Mesendoderm (in vitro differentiated cells): ENCODE data around the gene MAP3K4.

Source experiments
- DNase-seq: peaks from one replicate; pipeline ENCODE4 v3.0.0; 2013
- H2AK5ac ChIP-seq: 2 replicates; pipeline ENCODE4 v1.6.1; 2013; ENCODE audit warnings: low read length, inconsistent platforms
- H2BK120ac ChIP-seq: 2 replicates; pipeline ENCODE4 v1.6.1; 2013; ENCODE audit warnings: low read depth, mild to moderate bottlenecking, low read length, moderate library complexity, mixed read lengths
- H2BK15ac ChIP-seq: replicated peaks from 2 replicates; pipeline ENCODE4 v1.6.1; 2013; ENCODE audit warnings: low read depth, mild to moderate bottlenecking, moderate library complexity
- H2BK5ac ChIP-seq: 2 replicates; pipeline ENCODE4 v1.6.1; 2013; ENCODE audit warnings: low read length, inconsistent platforms
- H3K18ac ChIP-seq: 2 replicates; pipeline ENCODE4 v1.6.1; 2013; ENCODE audit warnings: mild to moderate bottlenecking, low read length, mixed read lengths
- H3K23ac ChIP-seq: one replicate; pipeline ENCODE4 v1.6.1; 2013; ENCODE audit warnings: low read length
- H3K27ac ChIP-seq: 2 replicates; pipeline ENCODE4 v1.5.1; 2013; ENCODE audit warnings: low read depth, mild to moderate bottlenecking, inconsistent platforms, low read length, moderate library complexity
- H3K27me3 ChIP-seq: 2 replicates; pipeline ENCODE4 v1.6.1; 2013; ENCODE audit warnings: low read length, control low read depth, mild to moderate bottlenecking, inconsistent platforms; ENCODE audit not compliant: insufficient read depth, poor library complexity
- H3K36me3 ChIP-seq: 2 replicates; pipeline ENCODE4 v1.6.1; 2013; ENCODE audit warnings: low read length, inconsistent platforms; ENCODE audit not compliant: control insufficient read depth, insufficient read depth
- H3K4ac ChIP-seq: one replicate; pipeline ENCODE4 v1.6.1; 2013; ENCODE audit warnings: low read depth, mild to moderate bottlenecking, low read length, moderate library complexity
- H3K4me1 ChIP-seq: 2 replicates; pipeline ENCODE4 v1.6.1; 2013; ENCODE audit warnings: low read depth, low read length, inconsistent platforms; ENCODE audit not compliant: control insufficient read depth
- H3K4me2 ChIP-seq: 2 replicates; pipeline ENCODE4 v1.6.1; 2013; ENCODE audit warnings: low read length
- H3K4me3 ChIP-seq: 2 replicates; pipeline ENCODE4 v1.5.1; 2013; ENCODE audit warnings: mild to moderate bottlenecking, low read length
- H3K56ac ChIP-seq: one replicate; pipeline ENCODE4 v1.6.1; 2013; ENCODE audit warnings: low read length
- H3K79me1 ChIP-seq: 2 replicates; pipeline ENCODE4 v1.6.1; 2013; ENCODE audit warnings: low read length, inconsistent platforms
- H3K79me2 ChIP-seq: 2 replicates; pipeline ENCODE4 v1.6.1; 2013; ENCODE audit warnings: mild to moderate bottlenecking, low read length; ENCODE audit not compliant: control insufficient read depth, insufficient read depth
- H3K9ac ChIP-seq: 2 replicates; pipeline ENCODE4 v1.6.1; 2013; ENCODE audit warnings: low read length, inconsistent platforms
- H4K5ac ChIP-seq: one replicate; pipeline ENCODE4 v1.6.1; 2013; ENCODE audit warnings: low read length
- H4K8ac ChIP-seq: one replicate; pipeline ENCODE4 v1.6.1; 2013; ENCODE audit warnings: low read depth, mild to moderate bottlenecking, control low read depth, low read length, moderate library complexity
- WGBS: extraction: QIAGEN DNeasy Blood & Tissue Kit; methylation state at CpG from one replicate; pipeline ENCODE4 v1.1.7; 2013; ENCODE audit warnings: low lambda C conversion rate, missing lambda C conversion rate; ENCODE audit not compliant: insufficient coverage; ENCODE audit errors: extremely low coverage; 5-methylcytosine and 5-hydroxymethylcytosine counted together

MAP3K4 gene

DNA sequence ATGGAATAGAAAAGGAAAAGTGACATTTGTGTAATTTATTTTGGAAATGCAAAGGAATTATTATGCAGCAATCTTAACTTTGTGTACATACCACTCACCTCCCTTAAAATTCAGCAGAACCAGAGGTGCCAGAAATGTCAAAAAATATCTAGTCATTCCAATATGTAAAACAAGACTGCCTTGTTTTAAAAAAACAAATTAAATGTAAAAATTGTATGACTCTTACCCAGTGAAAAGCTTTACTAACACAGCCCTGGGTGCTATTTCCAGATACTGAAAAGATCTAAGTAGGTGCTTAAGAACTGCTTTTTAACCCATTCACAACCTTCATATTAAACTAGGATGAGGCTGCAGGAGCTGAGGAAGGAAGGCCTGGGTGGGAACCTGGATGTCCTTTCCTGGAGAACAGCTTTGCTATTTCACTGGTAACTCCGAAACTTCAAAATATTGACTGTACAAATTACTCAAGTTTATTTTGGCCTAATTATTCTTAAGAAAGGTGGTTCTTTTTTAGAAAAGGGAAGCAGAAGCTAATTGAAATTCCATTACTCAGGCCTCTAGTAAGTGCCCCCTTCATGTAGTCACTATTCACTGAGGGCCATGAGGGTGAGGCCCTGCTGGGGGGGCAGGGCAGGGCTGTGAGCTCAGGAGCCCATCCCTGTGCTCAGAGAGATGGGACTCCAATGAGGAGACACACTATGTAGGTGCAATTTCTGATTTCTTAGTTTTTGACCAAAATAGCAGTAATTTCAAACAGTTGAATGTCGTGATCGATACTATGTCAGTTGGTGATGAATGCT, 139.6 kb downstream of the MAP3K4 start:
- no peak overlapping the region for H3K9ac ChIP-seq
- no peak overlapping the region for H4K8ac ChIP-seq
- WGBS: no CpG with 5 or more reads among the region's 3 CpGs
- H2BK15ac ChIP-seq: no peak overlapping the region
- no peaks in the 10 kb centered on the region for H3K79me1 ChIP-seq
- H2AK5ac ChIP-seq: no peak overlapping the region
- H3K23ac ChIP-seq: no peak overlapping the region
- H3K27me3 ChIP-seq: no peaks in the 10 kb centered on the region
- H3K79me2 ChIP-seq: no peaks in the 10 kb centered on the region
- DNase-seq: no peak
- no peak overlapping the region for H3K4me2 ChIP-seq
- no peak overlapping the region for H4K5ac ChIP-seq
- no peak overlapping the region for H3K18ac ChIP-seq
- no peak overlapping the region for H2BK120ac ChIP-seq
- peaks cover 2% of the 10 kb centered on the region for H3K36me3 ChIP-seq
- no peak overlapping the region for H2BK5ac ChIP-seq
- no peak overlapping the region for H3K27ac ChIP-seq
- no peak overlapping the region for H3K4me3 ChIP-seq
- no peak overlapping the region for H3K4ac ChIP-seq
- H3K4me1 ChIP-seq: no peaks in the 10 kb centered on the region
- H3K56ac ChIP-seq: no peak overlapping the region

DNA sequence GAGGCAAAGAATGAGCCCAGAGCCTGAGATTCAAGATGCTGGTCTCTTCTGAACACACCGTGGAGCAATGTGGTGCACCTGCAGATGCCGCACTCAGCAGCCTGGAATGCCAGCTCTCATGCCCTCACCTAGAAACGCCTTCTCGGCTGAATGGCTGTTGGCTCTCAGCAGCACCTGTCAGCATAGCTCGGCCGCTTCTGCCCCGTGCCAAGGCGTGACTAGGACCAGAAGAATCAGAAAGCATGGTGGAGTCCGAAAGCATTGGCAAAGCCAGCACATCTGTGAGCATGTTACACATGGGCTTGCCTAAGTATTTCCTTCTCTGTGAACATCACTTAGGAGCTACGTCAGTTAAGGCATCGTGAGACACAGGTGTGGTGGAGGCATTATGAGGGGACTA, 140.8 kb downstream of the MAP3K4 start:
- no peaks in the 10 kb centered on the region for H3K79me1 ChIP-seq
- WGBS: no CpG with 5 or more reads among the region's 11 CpGs

DNA sequence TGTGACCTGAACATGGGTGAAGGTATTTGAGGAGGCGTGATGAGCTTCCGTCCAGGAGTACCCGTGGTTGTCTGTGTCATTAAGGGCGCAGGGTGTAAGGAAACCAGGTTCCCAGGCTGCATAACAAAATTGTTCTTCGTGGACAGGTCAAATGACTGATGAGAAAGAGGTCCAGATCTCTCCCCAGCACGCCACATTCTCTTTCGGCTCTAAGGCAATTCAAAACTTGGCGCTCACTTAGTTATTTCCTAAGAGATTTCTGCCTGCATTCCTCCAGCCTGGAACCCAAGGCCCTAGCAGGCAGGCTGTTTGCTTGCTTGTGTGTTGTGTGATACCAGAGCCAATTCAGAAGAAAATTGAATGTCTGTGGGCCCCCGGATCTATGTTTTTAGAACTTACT, 142.4 kb downstream of the MAP3K4 start:
- H4K8ac ChIP-seq: no peak overlapping the region
- H4K5ac ChIP-seq: no peak overlapping the region

More for the DNA sequence above, 140.8 kb downstream of the MAP3K4 start:
- peaks cover 2% of the 10 kb centered on the region for H3K36me3 ChIP-seq
- no peak overlapping the region for H3K9ac ChIP-seq
- H3K4me1 ChIP-seq: no peaks in the 10 kb centered on the region
- no peak overlapping the region for H2BK15ac ChIP-seq
- no peak overlapping the region for H3K4me3 ChIP-seq
- H2AK5ac ChIP-seq: no peak overlapping the region
- H3K4ac ChIP-seq: no peak overlapping the region
- H3K79me2 ChIP-seq: no peaks in the 10 kb centered on the region
- H3K18ac ChIP-seq: no peak overlapping the region
- no peak overlapping the region for H3K27ac ChIP-seq
- H4K5ac ChIP-seq: no peak overlapping the region
- DNase-seq: no peak
- no peaks in the 10 kb centered on the region for H3K27me3 ChIP-seq
- H3K23ac ChIP-seq: no peak overlapping the region
- H2BK5ac ChIP-seq: no peak overlapping the region
- no peak overlapping the region for H3K4me2 ChIP-seq
- no peak overlapping the region for H2BK120ac ChIP-seq
- H4K8ac ChIP-seq: no peak overlapping the region
- no peak overlapping the region for H3K56ac ChIP-seq

DNA sequence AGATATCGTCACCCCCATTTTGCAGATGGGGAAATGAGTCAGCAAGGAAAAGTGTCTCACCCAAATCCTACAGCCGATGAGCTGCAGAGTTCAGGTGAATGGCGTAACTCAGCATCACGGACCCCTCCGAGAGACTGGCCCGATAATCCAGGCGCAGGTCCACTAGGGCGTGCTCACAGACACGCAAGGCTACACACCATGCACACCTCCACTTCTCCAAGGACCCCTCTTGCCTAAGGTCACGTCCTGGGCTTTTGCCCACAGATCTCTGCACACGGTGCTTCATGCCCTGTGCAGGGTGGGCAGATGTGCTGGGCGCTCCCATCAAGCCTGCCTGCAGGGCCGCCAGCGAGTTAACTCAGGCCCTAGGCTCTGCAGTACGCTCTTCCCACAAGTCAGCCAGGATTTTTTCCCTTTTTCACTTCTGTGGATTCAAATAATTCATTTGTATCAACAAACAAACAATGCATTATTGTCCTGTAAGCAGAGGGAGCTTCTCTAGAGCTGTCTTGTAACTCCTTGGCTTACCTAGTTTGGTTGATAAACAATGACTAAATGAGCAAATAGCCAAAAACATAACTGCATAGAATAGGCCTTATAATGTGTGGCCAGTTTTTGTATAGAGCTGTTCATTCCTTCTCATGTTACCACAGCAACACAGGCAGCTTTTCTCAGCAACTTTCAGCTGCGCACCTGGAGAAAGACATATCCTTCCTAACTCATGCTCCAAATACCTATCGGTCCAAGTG, 143.2 kb downstream of the MAP3K4 start:
- no peak for DNase-seq
- WGBS: no CpG with 5 or more reads among the region's 17 CpGs
- H3K56ac ChIP-seq: no peak overlapping the region
- H3K79me2 ChIP-seq: no peaks in the 10 kb centered on the region
- H4K8ac ChIP-seq: no peak overlapping the region
- no peak overlapping the region for H3K4me3 ChIP-seq
- H3K79me1 ChIP-seq: no peaks in the 10 kb centered on the region
- H3K36me3 ChIP-seq: peaks cover 5% of the 10 kb centered on the region
- H3K9ac ChIP-seq: no peak overlapping the region
- no peak overlapping the region for H2BK5ac ChIP-seq
- H3K4me1 ChIP-seq: no peaks in the 10 kb centered on the region
- no peaks in the 10 kb centered on the region for H3K27me3 ChIP-seq
- no peak overlapping the region for H4K5ac ChIP-seq
- H3K23ac ChIP-seq: no peak overlapping the region
- H2BK120ac ChIP-seq: no peak overlapping the region
- no peak overlapping the region for H2BK15ac ChIP-seq
- no peak overlapping the region for H3K27ac ChIP-seq
- no peak overlapping the region for H3K18ac ChIP-seq
- no peak overlapping the region for H3K4me2 ChIP-seq
- no peak overlapping the region for H2AK5ac ChIP-seq
- no peak overlapping the region for H3K4ac ChIP-seq

More for the DNA sequence above, 142.4 kb downstream of the MAP3K4 start:
- Histone ChIP-seq H3K27me3 (no peaks in the 10 kb centered on the region), H3K4ac (no peak overlapping the region), H3K56ac (no peak overlapping the region), H3K79me1 (no peaks in the 10 kb centered on the region), H3K9ac (no peak overlapping the region), H3K36me3 (peaks cover 5% of the 10 kb centered on the region), H3K4me2 (no peak overlapping the region), H2BK120ac (no peak overlapping the region), H3K23ac (no peak overlapping the region), H2BK15ac (no peak overlapping the region), H3K27ac (no peak overlapping the region), H2AK5ac (no peak overlapping the region), H3K18ac (no peak overlapping the region), H2BK5ac (no peak overlapping the region), H3K79me2 (no peaks in the 10 kb centered on the region), H3K4me3 (no peak overlapping the region), H3K4me1 (no peaks in the 10 kb centered on the region)
- DNase-seq: no peak
- WGBS: no CpG with 5 or more reads among the region's 9 CpGs

DNA sequence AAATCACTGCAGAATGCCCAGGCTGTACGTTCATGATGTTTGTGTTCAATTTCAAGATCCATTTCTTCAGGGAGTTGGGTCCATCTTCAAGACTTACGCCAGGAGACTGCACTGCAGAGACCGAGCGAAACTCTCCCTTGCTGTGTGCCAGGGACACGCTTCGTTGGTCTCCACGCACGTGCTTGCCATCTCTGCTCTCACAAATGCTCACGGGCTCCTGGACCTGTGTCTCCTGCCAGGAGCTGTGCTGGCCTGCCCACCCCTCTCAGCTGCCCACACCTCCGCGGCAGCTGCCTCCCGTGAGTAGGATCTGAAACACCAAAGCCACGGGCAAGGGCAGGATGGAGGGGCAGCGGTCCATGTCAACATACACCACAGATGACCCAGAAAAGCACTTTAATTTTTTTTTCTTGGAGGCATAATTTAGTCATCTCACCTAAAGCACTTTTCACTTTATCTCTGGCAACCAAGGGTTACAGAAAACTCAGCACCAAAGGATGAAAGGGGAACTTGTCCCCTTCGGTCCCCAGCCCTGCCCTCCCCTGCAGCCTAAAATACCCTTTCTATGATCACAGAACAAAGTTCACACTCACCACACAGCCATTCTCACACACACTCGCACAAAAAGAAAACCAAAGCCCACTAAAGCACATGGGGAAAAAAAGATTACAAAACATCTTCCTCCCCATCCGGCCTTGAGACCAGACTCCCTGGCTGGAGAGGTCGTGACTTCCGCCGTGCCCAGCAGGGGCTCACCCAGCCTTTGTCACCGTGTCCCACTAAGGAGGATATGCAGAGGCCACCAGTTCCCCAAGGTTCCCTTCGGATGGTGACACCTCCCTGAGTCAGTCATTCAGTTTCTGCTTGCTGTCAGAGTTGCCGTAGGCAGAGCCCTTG, 144.4 kb downstream of the MAP3K4 start:
- WGBS: no CpG with 5 or more reads among the region's 23 CpGs
- no peak overlapping the region for H2BK15ac ChIP-seq
- H3K18ac ChIP-seq: no peak overlapping the region
- H2AK5ac ChIP-seq: no peak overlapping the region
- H3K4me2 ChIP-seq: no peak overlapping the region
- DNase-seq: peak; percentile 33
- no peak overlapping the region for H2BK5ac ChIP-seq
- no peak overlapping the region for H3K9ac ChIP-seq
- no peaks in the 10 kb centered on the region for H3K79me2 ChIP-seq
- H3K4me3 ChIP-seq: no peak overlapping the region
- H3K27me3 ChIP-seq: no peaks in the 10 kb centered on the region
- no peak overlapping the region for H3K4ac ChIP-seq
- no peak overlapping the region for H3K56ac ChIP-seq
- no peak overlapping the region for H3K23ac ChIP-seq
- no peak overlapping the region for H3K27ac ChIP-seq
- H3K4me1 ChIP-seq: no peaks in the 10 kb centered on the region
- H4K5ac ChIP-seq: no peak overlapping the region
- no peak overlapping the region for H2BK120ac ChIP-seq
- no peaks in the 10 kb centered on the region for H3K79me1 ChIP-seq
- H4K8ac ChIP-seq: no peak overlapping the region
- peaks cover 5% of the 10 kb centered on the region for H3K36me3 ChIP-seq
